Measurements from ENCODE around the gene PRUNE2. TPM values are rescaled to one million over a fixed set of nuclear protein-coding genes. Genes with fewer than 3 reads are reported as not detected.

The PRUNE2 gene
- total and polyA plus RNA-seq, 2 of the 8 experiments (the other 6 are each of a cell fraction or from before 2014, with no cell fraction given): 5.5 to 13.3 TPM

- Histone ChIP-seq H4K91ac (replicated peaks; ENCODE audit: insufficient read length, low read length) (no peak overlapping the region), H2BK15ac (ENCODE audit: low read length) (no peak overlapping the region), H4K20me1 (replicated peaks in 1 of 2; ENCODE audit: control insufficient read depth in 1 of 2, insufficient read depth in 2 of 2, low read length in 2 of 2) (no peaks in the 10 kb centered on the region), H3K14ac (ENCODE audit: insufficient read length) (no peak overlapping the region), H3K79me1 (ENCODE audit: low read depth, low read length) (no peaks in the 10 kb centered on the region), H2BK5ac (ENCODE audit: low read depth, low read length) (no peak overlapping the region), H2BK20ac (ENCODE audit: low read length) (no peak overlapping the region), H2AFZ (ENCODE audit: low read length) (no peak overlapping the region), H4K5ac (ENCODE audit: insufficient read length, low read depth, low read length) (no peak overlapping the region), H3K23ac (ENCODE audit: insufficient read length) (no peak overlapping the region), H3K18ac (ENCODE audit: extremely low read depth, low read length) (no peak overlapping the region), H3K4me3 (ENCODE audit: extremely low read depth in 1 of 4, insufficient read depth in 2 of 4, low read depth in 3 of 4, low read length in 4 of 4) (no peak overlapping the region), H4K8ac (ENCODE audit: extremely low read depth, insufficient read depth, low read length) (no peak overlapping the region), H3K4me2 (ENCODE audit: insufficient read depth in 1 of 2, low read depth in 2 of 2, low read length in 2 of 2) (no peak overlapping the region), H2AK5ac (ENCODE audit: low read depth, low read length) (no peak overlapping the region), H3K9ac (replicated peaks in 1 of 4; ENCODE audit: extremely low read depth in 1 of 4, low read depth in 3 of 4, low read length in 3 of 4) (no peak overlapping the region), H2BK12ac (ENCODE audit: low read depth, low read length) (no peak overlapping the region), H3K27ac (ENCODE audit: low read depth, low read length) (no peak overlapping the region), H3K36me3 (ENCODE audit: control insufficient read depth in 2 of 4, insufficient read depth in 4 of 4, low read length in 3 of 4) (no peaks in the 10 kb centered on the region), H3K4me1 (replicated peaks in 1 of 4; ENCODE audit: control insufficient read depth in 3 of 4, insufficient read depth in 4 of 4, low read length in 3 of 4) (no peaks in the 10 kb centered on the region), H3K27me3 (replicated peaks in 1 of 4; ENCODE audit: control insufficient read depth in 3 of 4, extremely low read depth in 1 of 4, insufficient read depth in 3 of 4, low read length in 3 of 4) (no peaks in the 10 kb centered on the region; a peak in 1 of 7 replicates), H3K4ac (replicated peaks; ENCODE audit: insufficient read length, low read depth, low read length) (no peak overlapping the region), H3K9me3 (ENCODE audit: insufficient read depth in 2 of 2, low read depth in 1 of 2, low read length in 1 of 2) (no peaks in the 10 kb centered on the region), H3K79me2 (ENCODE audit: control insufficient read depth in 1 of 2, insufficient read depth in 2 of 2, low read length in 2 of 2) (no peaks in the 10 kb centered on the region), H3K23me2 (ENCODE audit: low read depth, low read length) (no peaks in the 10 kb centered on the region), H2BK120ac (replicated peaks; ENCODE audit: low read depth, low read length) (no peak overlapping the region), H3K56ac (replicated peaks; ENCODE audit: insufficient read length, low read depth, low read length) (no peak overlapping the region)
- DNase-seq (ENCODE audit: low read depth in 1 of 2, low spot score in 2 of 2): no peak
- 83% methylated on average over 6 of the region's 6 CpGs; no CpG with 5 or more reads in 1 of the 2 experiments for WGBS, 2 experiments (ENCODE audit: extremely low coverage in 1 of 2, insufficient coverage in 1 of 2, insufficient read length in 1 of 2, insufficient replicate concordance in 2 of 2, low coverage in 1 of 2, low lambda C conversion rate in 2 of 2, missing lambda C conversion rate in 1 of 2)
- no peak for TF ChIP-seq SUZ12 (IDR thresholded peaks at IDR 0.05; ENCODE audit: low read length)
- no peak for TF ChIP-seq MAFK (IDR thresholded peaks at IDR 0.05; ENCODE audit: low read depth, low read length)
- no peak for TF ChIP-seq ASH2L (IDR thresholded peaks at IDR 0.05; ENCODE audit: low read length)
- no peak for TF ChIP-seq CREB1 (IDR thresholded peaks at IDR 0.05)
- TF ChIP-seq JUN (IDR thresholded peaks at IDR 0.05; ENCODE audit: low read depth, low read length): no peak
- TF ChIP-seq PHF8 (conservative IDR thresholded peaks at IDR 0.05; ENCODE audit: low read depth, low read length): no peak
- no peak for TF ChIP-seq SP2 (IDR thresholded peaks at IDR 0.05; ENCODE audit: low read length)
- TF ChIP-seq EP300 (IDR thresholded peaks at IDR 0.05; ENCODE audit: borderline replicate concordance in 1 of 2, low read depth in 2 of 2, low read length in 2 of 2): no peak
- TF ChIP-seq SIRT6 (IDR thresholded peaks at IDR 0.05; ENCODE audit: low read length): no peak
- TF ChIP-seq TEAD4 (IDR thresholded peaks at IDR 0.05; ENCODE audit: low read depth, low read length): no peak
- no peak for TF ChIP-seq SP4 (IDR thresholded peaks at IDR 0.05; ENCODE audit: low read length)
- no peak for TF ChIP-seq KDM5A (IDR thresholded peaks at IDR 0.05; ENCODE audit: low read length)
- no peak for TF ChIP-seq NANOG (IDR thresholded peaks at IDR 0.05; ENCODE audit: insufficient read depth, low read depth, low read length, poor library complexity, severe bottlenecking)
- no peak for TF ChIP-seq YY1 (IDR thresholded peaks at IDR 0.05; ENCODE audit: low read depth, low read length)
- ChIA-PET CTCF (ENCODE audit: partially characterized antibody) (no interaction called here), POLR2A (ENCODE audit: partially characterized antibody) (no interaction called here)
- FAIRE-seq: no peak
These were observed 320.2 kb downstream of the PRUNE2 start for GRCh38 chr9:76585487-76586389.

All from H1 (cell line).